ENCODE measurements around the gene DTNBP1. TPM values are rescaled to one million over a fixed set of nuclear protein-coding genes. Genes with fewer than 3 reads are reported as not detected.
A peak's percentile ranks its signal among the peaks of the same experiment; 100 is the strongest.

The DTNBP1 gene
- total RNA-seq, 1 experiment from 2014 or later = 6.2 TPM

- Histone ChIP-seq H3K36me3 (peaks cover 4% of the 10 kb centered on the region; the same call in 1 of the 2 replicates), H3K4me3 (no peak overlapping the region), H3K27me3 (no peaks in the 10 kb centered on the region), H3K9me3 (replicated peaks) (no peaks in the 10 kb centered on the region), H3K4me1 (no peaks in the 10 kb centered on the region), H3K27ac (no peak overlapping the region)
- no peak for DNase-seq
Measured at GRCh38 chr6:15475872-15476271, 187.0 kb downstream of the DTNBP1 start.

GRCh38 chr6:15475261-15475660, 187.6 kb downstream of the DTNBP1 start:
- no peaks in the 10 kb centered on the region for H3K4me1 ChIP-seq
- peaks cover 4% of the 10 kb centered on the region; the same call in 1 of the 2 replicates for H3K36me3 ChIP-seq
- H3K4me3 ChIP-seq = no peak overlapping the region
- no peaks in the 10 kb centered on the region for H3K9me3 ChIP-seq (replicated peaks)
- H3K27ac ChIP-seq = no peak overlapping the region
- DNase-seq = no peak
- H3K27me3 ChIP-seq = no peaks in the 10 kb centered on the region

GRCh38 chr6:15474196-15474595, 188.6 kb downstream of the DTNBP1 start:
- Histone ChIP-seq H3K36me3 (peaks cover 8% of the 10 kb centered on the region; the same call in 1 of the 2 replicates), H3K9me3 (replicated peaks) (no peaks in the 10 kb centered on the region), H3K27ac (no peak overlapping the region), H3K27me3 (no peaks in the 10 kb centered on the region), H3K4me1 (no peaks in the 10 kb centered on the region), H3K4me3 (no peak overlapping the region)
- DNase-seq = no peak

GRCh38 chr6:15473741-15474161, 189.1 kb downstream of the DTNBP1 start:
- Histone ChIP-seq H3K4me3 (no peak overlapping the region), H3K27me3 (no peaks in the 10 kb centered on the region), H3K36me3 (peaks cover 8% of the 10 kb centered on the region; the same call in 1 of the 2 replicates), H3K4me1 (no peaks in the 10 kb centered on the region), H3K27ac (no peak overlapping the region), H3K9me3 (replicated peaks) (no peaks in the 10 kb centered on the region)
- DNase-seq = peak in 1 of 2 experiments; percentile 13

GRCh38 chr6:15473174-15473573, 189.7 kb downstream of the DTNBP1 start:
- no peak for DNase-seq
- Histone ChIP-seq H3K27ac (no peak overlapping the region), H3K27me3 (no peaks in the 10 kb centered on the region), H3K4me1 (no peaks in the 10 kb centered on the region), H3K36me3 (peaks cover 8% of the 10 kb centered on the region; the same call in 1 of the 2 replicates), H3K9me3 (replicated peaks) (no peaks in the 10 kb centered on the region), H3K4me3 (no peak overlapping the region)

Measured in SJCRH30 (cell line).